SK-N-SH (cell line): Measurements from ENCODE around the gene KCNC2. TPM values are rescaled to one million over a fixed set of nuclear protein-coding genes. Genes with fewer than 3 reads are reported as not detected.

ENCODE experiments used
- CTCF ChIA-PET: fragments of 300-600, 350-600 bp; formaldehyde crosslinking; extraction: SDS; loops from one replicate; lab custom pipeline; 2021; lab: Yijun Ruan, JAX
- POLR2A ChIA-PET: fragments of 350-600 bp; sonication (Branson Sonifier 250); formaldehyde crosslinking; extraction: SDS; loops from one replicate; lab custom pipeline; 2020; ENCODE audit warnings: antibody characterized with exemption, inconsistent platforms; lab: Yijun Ruan, JAX
- DNase-seq: peaks from one replicate; pipeline ENCODE4 v3.0.0; 2012
- H2AFZ ChIP-seq: fragments of 200-600 bp; sonication (generic); 2 replicates; pipeline ENCODE4 v1.8.1; 2016; ENCODE audit warnings: antibody characterized with exemption, mild to moderate bottlenecking, low read depth
- H3F3A ChIP-seq: fragments of 200-600 bp; sonication (generic); replicated peaks from 2 replicates; pipeline ENCODE3; 2016; ENCODE audit warnings: antibody characterized with exemption, mild to moderate bottlenecking; ENCODE audit not compliant: insufficient read depth
- H3K27ac ChIP-seq, 2 experiments: fragments of 200-500 bp in 1 of 2; fragments of 200-600 bp in 1 of 2; sonication (Bioruptor generic) in 1 of 2; sonication (generic), shearing (Covaris generic) in 1 of 2; 2 replicates each; pipeline versions ENCODE4 v1.5.1 to v1.6.1; 2014 to 2016; ENCODE audit warnings: low read depth in 2 of 2, inconsistent platforms in 1 of 2, low read length in 1 of 2, mild to moderate bottlenecking in 1 of 2, mixed read lengths in 1 of 2
- H3K27me3 ChIP-seq: fragments of 200-600 bp; sonication (generic), shearing (Covaris generic); 2 replicates; pipeline ENCODE4 v1.6.1; 2016; ENCODE audit warnings: mixed run types; ENCODE audit not compliant: insufficient read depth
- H3K36me3 ChIP-seq, 2 experiments: fragments of 200-500 bp in 1 of 2; fragments of 200-600 bp in 1 of 2; sonication (Bioruptor generic) in 1 of 2; sonication (generic) in 1 of 2; replicated peaks in 1 of 2; 2 replicates each; pipeline versions ENCODE3 to v1.5.1; 2014 to 2016; ENCODE audit warnings: low read length in 1 of 2, mild to moderate bottlenecking in 1 of 2; ENCODE audit not compliant: insufficient read depth in 2 of 2, control insufficient read depth in 1 of 2
- H3K4me1 ChIP-seq, 2 experiments: fragments of 200-500 bp in 1 of 2; fragments of 200-600 bp in 1 of 2; sonication (Bioruptor generic) in 1 of 2; sonication (generic), shearing (Covaris generic) in 1 of 2; 2 replicates each; pipeline versions ENCODE4 v1.5.1 to v1.6.1; 2014 to 2016; ENCODE audit warnings: low read depth in 1 of 2, low read length in 1 of 2, mixed run types in 1 of 2; ENCODE audit not compliant: insufficient read depth in 2 of 2, control insufficient read depth in 1 of 2
- H3K4me2 ChIP-seq: fragments of 200-600 bp; sonication (generic), shearing (Covaris generic); 2 replicates; pipeline ENCODE4 v1.6.1; 2017; ENCODE audit warnings: mixed run types
- H3K4me3 ChIP-seq, 2 experiments: fragments of 200-500 bp in 1 of 2; fragments of 200-600 bp in 1 of 2; sonication (Bioruptor generic) in 1 of 2; sonication (generic), shearing (Covaris generic) in 1 of 2; 2 replicates each; pipeline versions ENCODE4 v1.5.1 to v1.8.1; 2014 to 2016; ENCODE audit warnings: low read depth in 2 of 2, inconsistent platforms in 1 of 2, low read length in 1 of 2, mild to moderate bottlenecking in 1 of 2, mixed read lengths in 1 of 2, moderate library complexity in 1 of 2
- H3K79me2 ChIP-seq: fragments of 200-600 bp; sonication (generic); 2 replicates; pipeline ENCODE4 v1.8.1; 2017; ENCODE audit warnings: mild to moderate bottlenecking; ENCODE audit not compliant: insufficient read depth
- H3K9ac ChIP-seq: fragments of 200-600 bp; sonication (generic); 2 replicates; pipeline ENCODE4 v1.6.1; 2017; ENCODE audit warnings: mixed run types
- H3K9me2 ChIP-seq: fragments of 200-600 bp; sonication (generic); 2 replicates; pipeline ENCODE4 v1.6.1; 2017; ENCODE audit warnings: mixed run types
- H3K9me3 ChIP-seq: fragments of 200-600 bp; sonication (generic); 2 replicates; pipeline ENCODE4 v1.6.1; 2017; ENCODE audit warnings: mixed run types, mild to moderate bottlenecking, moderate library complexity
- H4K20me1 ChIP-seq: fragments of 200-600 bp; sonication (generic); 2 replicates; pipeline ENCODE4 v1.6.1; 2017; ENCODE audit warnings: mild to moderate bottlenecking, mixed run types; ENCODE audit not compliant: insufficient read depth
- CHD2 ChIP-seq: fragments of 150-350 bp; IDR thresholded peaks from 2 replicates; pipeline ENCODE4 v1.6.1; 2018; ENCODE audit warnings: low read length; ENCODE audit not compliant: partially characterized antibody
- EZH2phosphoT487 ChIP-seq: fragments of 200-600 bp; sonication (generic); IDR thresholded peaks from 2 replicates; pipeline ENCODE4 v1.6.1; 2017; ENCODE audit warnings: low read depth, mixed run types, mild to moderate bottlenecking, antibody characterized with exemption, moderate library complexity, borderline replicate concordance
- FOSL2 ChIP-seq: IDR thresholded peaks from 2 replicates; pipeline ENCODE4 v1.4.0; 2012; ENCODE audit warnings: low read depth, mild to moderate bottlenecking, moderate library complexity, borderline replicate concordance
- FOXJ3 ChIP-seq: sonication (generic); formaldehyde crosslinking; IDR thresholded peaks from 2 replicates; pipeline ENCODE4 v1.5.1; 2020; ENCODE audit warnings: mild to moderate bottlenecking, missing genetic modification reagents
- GABPA ChIP-seq: IDR thresholded peaks from 2 replicates; pipeline ENCODE4 v1.4.0; 2012; ENCODE audit warnings: low read depth, mild to moderate bottlenecking
- GATA2 ChIP-seq: sonication (generic); formaldehyde crosslinking; IDR thresholded peaks from 2 replicates; pipeline ENCODE4 v1.5.0; 2020; ENCODE audit warnings: mild to moderate bottlenecking, missing genetic modification reagents
- RAD21 ChIP-seq: IDR thresholded peaks from 2 replicates; pipeline ENCODE4 v1.6.1; 2012; ENCODE audit warnings: mild to moderate bottlenecking, low read length
- RFX5 ChIP-seq: IDR thresholded peaks from 2 replicates; pipeline ENCODE4 v1.6.1; 2012; ENCODE audit warnings: mild to moderate bottlenecking, improper control_type of control experiment, low read length
- SIN3A ChIP-seq: IDR thresholded peaks from 2 replicates; pipeline ENCODE4 v1.6.1; 2012; ENCODE audit warnings: low read depth, mild to moderate bottlenecking, low read length, moderate library complexity, borderline replicate concordance
- TCF12 ChIP-seq: IDR thresholded peaks from 2 replicates; pipeline ENCODE4 v1.4.0; 2012
- TEAD4 ChIP-seq: IDR thresholded peaks from 2 replicates; pipeline ENCODE4 v1.4.0; 2012; ENCODE audit warnings: mild to moderate bottlenecking, borderline replicate concordance; ENCODE audit not compliant: insufficient read depth
- WGBS: methylation state at CpG from one replicate; pipeline ENCODE4 v1.1.6; 2017; ENCODE audit warnings: low lambda C conversion rate; 5-methylcytosine and 5-hydroxymethylcytosine counted together
- polyA plus RNA-seq, 3 experiments: library from polyadenylated mRNA; depleted of rRNA; stranded (reverse); fragments of >200 nt; gene quantifications; 2 replicates each; pipeline ENCODE4 v1.2.3, GENCODE V29; 2012
- TF ChIP-seq, protein P1 (sequence below): IDR thresholded peaks from 2 replicates; pipeline ENCODE4 v1.4.0; 2012; ENCODE audit warnings: low read depth, borderline replicate concordance
- TF ChIP-seq, protein P2 (sequence below): fragments of 200-600 bp; sonication (generic); IDR thresholded peaks from 2 replicates; pipeline ENCODE4 v1.6.1; 2017; ENCODE audit warnings: antibody characterized with exemption, mild to moderate bottlenecking, moderate library complexity
- TF ChIP-seq, protein P3 (sequence below): fragments of 150-350 bp; IDR thresholded peaks from 2 replicates; pipeline ENCODE4 v1.6.1; 2017; ENCODE audit warnings: antibody characterized with exemption, low read length, low read depth, borderline replicate concordance
- TF ChIP-seq, protein P4 (sequence below): IDR thresholded peaks from 2 replicates; pipeline ENCODE4; 2012
- TF ChIP-seq, protein P5 (sequence below): fragments of 150-350 bp; IDR thresholded peaks from 2 replicates; pipeline ENCODE4 v1.6.1; 2016; ENCODE audit warnings: mild to moderate bottlenecking, low read depth, low read length
- TF ChIP-seq, protein P6 (sequence below): IDR thresholded peaks from 2 replicates; pipeline ENCODE4 v1.6.1; 2012; ENCODE audit warnings: mild to moderate bottlenecking, low read depth, low read length, moderate library complexity

The KCNC2 gene
- polyA plus RNA-seq, 1 of the 3 experiments (the other 2 are of a cell fraction): not detected

DNA sequence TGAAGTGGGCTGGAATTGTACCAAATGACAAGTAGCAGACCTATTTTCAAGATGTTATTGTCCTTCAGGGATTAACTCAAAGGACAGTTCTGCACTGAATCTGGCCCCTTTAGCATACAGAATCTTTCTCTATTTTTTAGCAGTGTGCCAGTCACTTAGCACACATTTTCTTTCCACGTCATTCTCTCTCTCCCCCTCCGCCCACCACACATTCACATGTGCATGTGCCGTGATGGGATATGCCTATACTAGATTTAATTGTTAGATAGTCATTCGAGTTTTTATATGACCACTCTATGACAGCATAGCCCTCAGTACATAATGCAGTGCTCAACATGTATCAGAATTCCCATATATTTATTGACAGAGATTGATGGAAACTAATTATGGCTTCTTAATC lies 129.1 kb downstream of the KCNC2 start:
- CTCF ChIA-PET: no interaction called here
- Histone ChIP-seq H3K4me1 (no peaks in the 10 kb centered on the region), H3K27ac (no peak overlapping the region), H3K9me2 (no peaks in the 10 kb centered on the region; the same call in 1 of the 2 replicates), H3K4me2 (no peak overlapping the region), H3K36me3 (no peaks in the 10 kb centered on the region), H3K27me3 (no peaks in the 10 kb centered on the region), H3F3A (peaks cover under 1% of the 10 kb centered on the region), H3K79me2 (no peaks in the 10 kb centered on the region), H2AFZ (no peak overlapping the region)
- TF ChIP-seq, protein P1, sequence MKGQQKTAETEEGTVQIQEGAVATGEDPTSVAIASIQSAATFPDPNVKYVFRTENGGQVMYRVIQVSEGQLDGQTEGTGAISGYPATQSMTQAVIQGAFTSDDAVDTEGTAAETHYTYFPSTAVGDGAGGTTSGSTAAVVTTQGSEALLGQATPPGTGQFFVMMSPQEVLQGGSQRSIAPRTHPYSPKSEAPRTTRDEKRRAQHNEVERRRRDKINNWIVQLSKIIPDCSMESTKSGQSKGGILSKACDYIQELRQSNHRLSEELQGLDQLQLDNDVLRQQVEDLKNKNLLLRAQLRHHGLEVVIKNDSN: no peak
- no peak for TF ChIP-seq RAD21
- TF ChIP-seq TCF12: no peak
- TF ChIP-seq FOSL2: no peak
- TF ChIP-seq, all 33 proteins: peak for 0
- 12% methylated on average over 4 of the region's 4 CpGs for WGBS
- H4K20me1 ChIP-seq: no peaks in the 10 kb centered on the region
- DNase-seq: no peak
- POLR2A ChIA-PET: no interaction called here
- H3K9ac ChIP-seq: no peak overlapping the region
- H3K9me3 ChIP-seq: no peaks in the 10 kb centered on the region
- H3K4me3 ChIP-seq: no peak overlapping the region

DNA sequence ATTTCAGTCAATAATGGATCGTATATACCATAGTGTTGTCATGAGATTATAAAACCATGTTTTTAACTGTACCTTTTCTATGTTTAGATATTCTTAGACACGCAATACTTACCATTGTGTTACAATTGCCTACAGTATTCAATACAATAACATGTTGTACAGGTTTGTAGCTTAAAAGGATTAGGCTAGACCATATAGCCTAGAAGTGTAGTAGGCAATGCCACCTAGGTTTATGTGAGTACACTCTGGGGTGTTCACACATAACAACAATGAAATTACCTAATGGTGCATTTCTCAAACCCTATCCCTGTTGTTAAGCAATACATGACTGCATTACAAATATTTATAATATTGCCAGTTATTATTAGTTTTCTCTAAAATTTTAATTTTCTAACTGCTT lies 144.2 kb downstream of the KCNC2 start:
- Histone ChIP-seq H3K9me2 (no peaks in the 10 kb centered on the region), H3K27ac (no peak overlapping the region)
- TF ChIP-seq, protein P2, sequence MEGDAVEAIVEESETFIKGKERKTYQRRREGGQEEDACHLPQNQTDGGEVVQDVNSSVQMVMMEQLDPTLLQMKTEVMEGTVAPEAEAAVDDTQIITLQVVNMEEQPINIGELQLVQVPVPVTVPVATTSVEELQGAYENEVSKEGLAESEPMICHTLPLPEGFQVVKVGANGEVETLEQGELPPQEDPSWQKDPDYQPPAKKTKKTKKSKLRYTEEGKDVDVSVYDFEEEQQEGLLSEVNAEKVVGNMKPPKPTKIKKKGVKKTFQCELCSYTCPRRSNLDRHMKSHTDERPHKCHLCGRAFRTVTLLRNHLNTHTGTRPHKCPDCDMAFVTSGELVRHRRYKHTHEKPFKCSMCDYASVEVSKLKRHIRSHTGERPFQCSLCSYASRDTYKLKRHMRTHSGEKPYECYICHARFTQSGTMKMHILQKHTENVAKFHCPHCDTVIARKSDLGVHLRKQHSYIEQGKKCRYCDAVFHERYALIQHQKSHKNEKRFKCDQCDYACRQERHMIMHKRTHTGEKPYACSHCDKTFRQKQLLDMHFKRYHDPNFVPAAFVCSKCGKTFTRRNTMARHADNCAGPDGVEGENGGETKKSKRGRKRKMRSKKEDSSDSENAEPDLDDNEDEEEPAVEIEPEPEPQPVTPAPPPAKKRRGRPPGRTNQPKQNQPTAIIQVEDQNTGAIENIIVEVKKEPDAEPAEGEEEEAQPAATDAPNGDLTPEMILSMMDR: no peak
- TF ChIP-seq SIN3A: no peak
- no peak for TF ChIP-seq FOSL2
- TF ChIP-seq CHD2: no peak
- TF ChIP-seq, protein P3, sequence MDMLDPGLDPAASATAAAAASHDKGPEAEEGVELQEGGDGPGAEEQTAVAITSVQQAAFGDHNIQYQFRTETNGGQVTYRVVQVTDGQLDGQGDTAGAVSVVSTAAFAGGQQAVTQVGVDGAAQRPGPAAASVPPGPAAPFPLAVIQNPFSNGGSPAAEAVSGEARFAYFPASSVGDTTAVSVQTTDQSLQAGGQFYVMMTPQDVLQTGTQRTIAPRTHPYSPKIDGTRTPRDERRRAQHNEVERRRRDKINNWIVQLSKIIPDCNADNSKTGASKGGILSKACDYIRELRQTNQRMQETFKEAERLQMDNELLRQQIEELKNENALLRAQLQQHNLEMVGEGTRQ: no peak
- no peak for TF ChIP-seq TEAD4
- TF ChIP-seq, protein P4, sequence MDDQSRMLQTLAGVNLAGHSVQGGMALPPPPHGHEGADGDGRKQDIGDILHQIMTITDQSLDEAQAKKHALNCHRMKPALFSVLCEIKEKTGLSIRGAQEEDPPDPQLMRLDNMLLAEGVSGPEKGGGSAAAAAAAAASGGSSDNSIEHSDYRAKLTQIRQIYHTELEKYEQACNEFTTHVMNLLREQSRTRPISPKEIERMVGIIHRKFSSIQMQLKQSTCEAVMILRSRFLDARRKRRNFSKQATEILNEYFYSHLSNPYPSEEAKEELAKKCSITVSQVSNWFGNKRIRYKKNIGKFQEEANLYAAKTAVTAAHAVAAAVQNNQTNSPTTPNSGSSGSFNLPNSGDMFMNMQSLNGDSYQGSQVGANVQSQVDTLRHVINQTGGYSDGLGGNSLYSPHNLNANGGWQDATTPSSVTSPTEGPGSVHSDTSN: no peak
- TF ChIP-seq EZH2phosphoT487: no peak
- TF ChIP-seq, protein P5, sequence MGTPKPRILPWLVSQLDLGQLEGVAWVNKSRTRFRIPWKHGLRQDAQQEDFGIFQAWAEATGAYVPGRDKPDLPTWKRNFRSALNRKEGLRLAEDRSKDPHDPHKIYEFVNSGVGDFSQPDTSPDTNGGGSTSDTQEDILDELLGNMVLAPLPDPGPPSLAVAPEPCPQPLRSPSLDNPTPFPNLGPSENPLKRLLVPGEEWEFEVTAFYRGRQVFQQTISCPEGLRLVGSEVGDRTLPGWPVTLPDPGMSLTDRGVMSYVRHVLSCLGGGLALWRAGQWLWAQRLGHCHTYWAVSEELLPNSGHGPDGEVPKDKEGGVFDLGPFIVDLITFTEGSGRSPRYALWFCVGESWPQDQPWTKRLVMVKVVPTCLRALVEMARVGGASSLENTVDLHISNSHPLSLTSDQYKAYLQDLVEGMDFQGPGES: no peak
- TF ChIP-seq GABPA: no peak
- TF ChIP-seq, protein P1: no peak
- TF ChIP-seq RAD21: no peak
- no peak for TF ChIP-seq RFX5
- TF ChIP-seq GATA2: no peak
- TF ChIP-seq FOXJ3 (CRISPR knock-in tag): no peak
- TF ChIP-seq, protein P6, sequence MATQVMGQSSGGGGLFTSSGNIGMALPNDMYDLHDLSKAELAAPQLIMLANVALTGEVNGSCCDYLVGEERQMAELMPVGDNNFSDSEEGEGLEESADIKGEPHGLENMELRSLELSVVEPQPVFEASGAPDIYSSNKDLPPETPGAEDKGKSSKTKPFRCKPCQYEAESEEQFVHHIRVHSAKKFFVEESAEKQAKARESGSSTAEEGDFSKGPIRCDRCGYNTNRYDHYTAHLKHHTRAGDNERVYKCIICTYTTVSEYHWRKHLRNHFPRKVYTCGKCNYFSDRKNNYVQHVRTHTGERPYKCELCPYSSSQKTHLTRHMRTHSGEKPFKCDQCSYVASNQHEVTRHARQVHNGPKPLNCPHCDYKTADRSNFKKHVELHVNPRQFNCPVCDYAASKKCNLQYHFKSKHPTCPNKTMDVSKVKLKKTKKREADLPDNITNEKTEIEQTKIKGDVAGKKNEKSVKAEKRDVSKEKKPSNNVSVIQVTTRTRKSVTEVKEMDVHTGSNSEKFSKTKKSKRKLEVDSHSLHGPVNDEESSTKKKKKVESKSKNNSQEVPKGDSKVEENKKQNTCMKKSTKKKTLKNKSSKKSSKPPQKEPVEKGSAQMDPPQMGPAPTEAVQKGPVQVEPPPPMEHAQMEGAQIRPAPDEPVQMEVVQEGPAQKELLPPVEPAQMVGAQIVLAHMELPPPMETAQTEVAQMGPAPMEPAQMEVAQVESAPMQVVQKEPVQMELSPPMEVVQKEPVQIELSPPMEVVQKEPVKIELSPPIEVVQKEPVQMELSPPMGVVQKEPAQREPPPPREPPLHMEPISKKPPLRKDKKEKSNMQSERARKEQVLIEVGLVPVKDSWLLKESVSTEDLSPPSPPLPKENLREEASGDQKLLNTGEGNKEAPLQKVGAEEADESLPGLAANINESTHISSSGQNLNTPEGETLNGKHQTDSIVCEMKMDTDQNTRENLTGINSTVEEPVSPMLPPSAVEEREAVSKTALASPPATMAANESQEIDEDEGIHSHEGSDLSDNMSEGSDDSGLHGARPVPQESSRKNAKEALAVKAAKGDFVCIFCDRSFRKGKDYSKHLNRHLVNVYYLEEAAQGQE: no peak
- TF ChIP-seq, all 33 proteins: peak for 0
- no peak for DNase-seq
- no peak overlapping the region for H3K9ac ChIP-seq
- CTCF ChIA-PET: no interaction called here
- H3K4me1 ChIP-seq: no peaks in the 10 kb centered on the region
- POLR2A ChIA-PET: no interaction called here
- H3K9me3 ChIP-seq: no peaks in the 10 kb centered on the region
- H2AFZ ChIP-seq: no peak overlapping the region
- no peaks in the 10 kb centered on the region for H4K20me1 ChIP-seq
- H3K36me3 ChIP-seq: no peaks in the 10 kb centered on the region
- H3K4me3 ChIP-seq: no peak overlapping the region
- no peak overlapping the region for H3K4me2 ChIP-seq
- no peaks in the 10 kb centered on the region for H3F3A ChIP-seq
- H3K79me2 ChIP-seq: no peaks in the 10 kb centered on the region
- 13% methylated on average over 2 of the region's 2 CpGs for WGBS
- H3K27me3 ChIP-seq: no peaks in the 10 kb centered on the region
